Prostate gland (tissue), 1 donor: ENCODE data around the gene RYR2.

Experiments
- POLR2A ChIP-seq: fragments of 450-650 bp; IDR thresholded peaks from one replicate; pipeline ENCODE4 v1.6.1; 2016; ENCODE audit warnings: antibody characterized with exemption, mild to moderate bottlenecking
- POLR2AphosphoS5 ChIP-seq: sonication (generic); formaldehyde crosslinking; IDR thresholded peaks from one replicate; pipeline ENCODE4 v1.6.1; 2017; ENCODE audit warnings: antibody characterized with exemption

DNA sequence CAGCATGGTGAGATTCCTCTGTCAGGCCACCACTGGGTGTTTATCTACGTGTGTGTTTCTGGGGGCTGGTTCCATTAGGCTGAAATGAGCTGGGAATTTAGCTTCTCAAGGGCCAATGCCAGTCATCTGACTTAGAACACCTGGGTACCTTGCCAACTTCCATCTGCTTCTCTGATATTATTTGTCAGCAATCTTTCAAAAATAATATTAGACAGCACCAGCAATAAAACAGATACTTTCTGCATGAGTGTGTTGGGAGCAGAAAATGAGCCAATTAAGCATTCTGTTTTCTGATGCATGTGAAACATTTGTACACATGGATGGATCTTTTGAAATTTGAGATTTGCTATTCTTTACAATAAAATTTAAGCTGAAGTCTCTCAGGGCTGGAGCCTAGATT is 124.1 kb downstream of the RYR2 start:
- no peak for TF ChIP-seq POLR2A
- no peak for TF ChIP-seq POLR2AphosphoS5
